Liver (tissue), 3 donors: Measurements from ENCODE around the gene HOMEZ.

ENCODE experiments used
- EGR1 ChIP-seq, 2 donors: IDR thresholded peaks; 2 replicates each; pipeline ENCODE4 v1.6.1; 2016 to 2018; ENCODE audit warnings: antibody characterized with exemption in 2 of 2, low read depth in 2 of 2
- RXRA ChIP-seq, 2 donors: IDR thresholded peaks; 2 replicates each; pipeline ENCODE4 v1.6.1; 2017 to 2018; ENCODE audit warnings: antibody characterized with exemption in 2 of 2, mild to moderate bottlenecking in 1 of 2
- TF ChIP-seq, protein P1 (sequence below): fragments of 150-350 bp; IDR thresholded peaks from 2 replicates; pipeline ENCODE4 v1.5.1; 2017; ENCODE audit warnings: improper control_type of control experiment, low read depth, low read length; ENCODE audit not compliant: missing input control
- TF ChIP-seq, protein P2 (sequence below): IDR thresholded peaks from 2 replicates; pipeline ENCODE4 v1.6.1; 2016; ENCODE audit warnings: antibody characterized with exemption
- donor health status: healthy.
- donor health status: healthy.

DNA sequence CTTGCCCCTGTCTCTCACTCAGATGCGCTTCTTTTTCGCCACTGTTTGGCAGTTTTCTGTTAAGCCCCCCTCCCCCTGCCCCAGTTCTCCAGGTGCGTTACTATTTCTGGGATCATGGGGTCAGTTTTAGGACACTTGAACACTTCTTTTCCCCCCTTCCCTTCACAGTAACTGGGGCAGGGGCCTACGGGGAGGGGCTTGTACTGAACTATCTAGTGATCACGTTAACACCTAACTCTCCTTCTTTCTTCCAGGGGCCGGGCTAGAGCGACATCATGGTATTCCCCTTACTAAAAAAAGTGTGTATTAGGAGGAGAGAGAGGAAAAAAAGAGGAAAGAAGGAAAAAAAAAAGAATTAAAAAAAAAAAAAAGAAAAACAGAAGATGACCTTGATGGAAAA, 39.1 kb upstream of the HOMEZ start:
- TF ChIP-seq, protein P1, sequence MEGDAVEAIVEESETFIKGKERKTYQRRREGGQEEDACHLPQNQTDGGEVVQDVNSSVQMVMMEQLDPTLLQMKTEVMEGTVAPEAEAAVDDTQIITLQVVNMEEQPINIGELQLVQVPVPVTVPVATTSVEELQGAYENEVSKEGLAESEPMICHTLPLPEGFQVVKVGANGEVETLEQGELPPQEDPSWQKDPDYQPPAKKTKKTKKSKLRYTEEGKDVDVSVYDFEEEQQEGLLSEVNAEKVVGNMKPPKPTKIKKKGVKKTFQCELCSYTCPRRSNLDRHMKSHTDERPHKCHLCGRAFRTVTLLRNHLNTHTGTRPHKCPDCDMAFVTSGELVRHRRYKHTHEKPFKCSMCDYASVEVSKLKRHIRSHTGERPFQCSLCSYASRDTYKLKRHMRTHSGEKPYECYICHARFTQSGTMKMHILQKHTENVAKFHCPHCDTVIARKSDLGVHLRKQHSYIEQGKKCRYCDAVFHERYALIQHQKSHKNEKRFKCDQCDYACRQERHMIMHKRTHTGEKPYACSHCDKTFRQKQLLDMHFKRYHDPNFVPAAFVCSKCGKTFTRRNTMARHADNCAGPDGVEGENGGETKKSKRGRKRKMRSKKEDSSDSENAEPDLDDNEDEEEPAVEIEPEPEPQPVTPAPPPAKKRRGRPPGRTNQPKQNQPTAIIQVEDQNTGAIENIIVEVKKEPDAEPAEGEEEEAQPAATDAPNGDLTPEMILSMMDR: no peak
- TF ChIP-seq RXRA (IDR thresholded peaks at IDR 0.05) (no peak), EGR1 (IDR thresholded peaks at IDR 0.05; ENCODE audit: low read depth in 2 of 2) (no peak)
- TF ChIP-seq, protein P2, sequence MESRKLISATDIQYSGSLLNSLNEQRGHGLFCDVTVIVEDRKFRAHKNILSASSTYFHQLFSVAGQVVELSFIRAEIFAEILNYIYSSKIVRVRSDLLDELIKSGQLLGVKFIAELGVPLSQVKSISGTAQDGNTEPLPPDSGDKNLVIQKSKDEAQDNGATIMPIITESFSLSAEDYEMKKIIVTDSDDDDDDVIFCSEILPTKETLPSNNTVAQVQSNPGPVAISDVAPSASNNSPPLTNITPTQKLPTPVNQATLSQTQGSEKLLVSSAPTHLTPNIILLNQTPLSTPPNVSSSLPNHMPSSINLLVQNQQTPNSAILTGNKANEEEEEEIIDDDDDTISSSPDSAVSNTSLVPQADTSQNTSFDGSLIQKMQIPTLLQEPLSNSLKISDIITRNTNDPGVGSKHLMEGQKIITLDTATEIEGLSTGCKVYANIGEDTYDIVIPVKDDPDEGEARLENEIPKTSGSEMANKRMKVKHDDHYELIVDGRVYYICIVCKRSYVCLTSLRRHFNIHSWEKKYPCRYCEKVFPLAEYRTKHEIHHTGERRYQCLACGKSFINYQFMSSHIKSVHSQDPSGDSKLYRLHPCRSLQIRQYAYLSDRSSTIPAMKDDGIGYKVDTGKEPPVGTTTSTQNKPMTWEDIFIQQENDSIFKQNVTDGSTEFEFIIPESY: no peak
